Progenitor cell of endocrine pancreas (in vitro differentiated cells): ENCODE measurements around the gene PARK7. TPM values are rescaled to one million over a fixed set of nuclear protein-coding genes. Genes with fewer than 3 reads are reported as not detected.
A peak's percentile ranks its signal among the peaks of the same experiment; 100 is the strongest.

Experiments
- DNase-seq: peaks from one replicate; pipeline ENCODE4 v3.0.0; 2021; ENCODE audit warnings: low spot score; ENCODE audit not compliant: unreplicated experiment
- H3K27ac Mint-ChIP-seq: 2 replicates; pipeline ENCODE4 v1.8.0; 2021; ENCODE audit warnings: mild to moderate bottlenecking, moderate library complexity, mixed read lengths
- H3K27me3 Mint-ChIP-seq: 2 replicates; pipeline ENCODE4 v1.8.0; 2021; ENCODE audit warnings: mixed read lengths
- H3K36me3 Mint-ChIP-seq: 2 replicates; pipeline ENCODE4 v1.8.0; 2022; ENCODE audit warnings: mixed read lengths; ENCODE audit not compliant: insufficient read depth
- H3K4me1 Mint-ChIP-seq: 2 replicates; pipeline ENCODE4 v1.8.0; 2021; ENCODE audit warnings: low read depth, mixed read lengths
- H3K4me3 Mint-ChIP-seq: 2 replicates; pipeline ENCODE4 v1.8.0; 2021; ENCODE audit warnings: low read depth, mild to moderate bottlenecking, moderate library complexity, mixed read lengths
- H3K9me3 Mint-ChIP-seq: 2 replicates; pipeline ENCODE4 v1.8.0; 2021; ENCODE audit warnings: low read depth, mixed read lengths
- CTCF ChIP-seq: fragments of 200-600 bp; sonication (generic); IDR thresholded peaks from one replicate; pipeline ENCODE4 v1.5.0; 2021; ENCODE audit warnings: antibody characterized with exemption, mild to moderate bottlenecking; ENCODE audit not compliant: unreplicated experiment
- total RNA-seq: library from RNA; stranded (reverse); gene quantifications from 2 replicates; pipeline ENCODE4 v1.2.1, GENCODE V29; 2021

PARK7 gene
- total RNA-seq, 1 donor from 2014 or later, result 218 TPM

GRCh38 chr1:8009043-8010002, 47.8 kb downstream of the PARK7 start:
- Mint-ChIP-seq H3K4me3 (no peak overlapping the region), H3K4me1 (peaks cover 33% of the 10 kb centered on the region), H3K27ac (peak overlapping the region; percentile 79), H3K36me3 (peaks cover 35% of the 10 kb centered on the region), H3K27me3 (no peaks in the 10 kb centered on the region), H3K9me3 (no peaks in the 10 kb centered on the region)
- no peak for TF ChIP-seq CTCF
- DNase-seq, result no peak

GRCh38 chr1:8010080-8010664, 48.7 kb downstream of the PARK7 start:
- no peak for DNase-seq
- peak overlapping the region; percentile 63 for H3K27ac Mint-ChIP-seq
- H3K36me3 Mint-ChIP-seq, result peaks cover 37% of the 10 kb centered on the region
- no peaks in the 10 kb centered on the region for H3K9me3 Mint-ChIP-seq
- no peak for TF ChIP-seq CTCF
- no peaks in the 10 kb centered on the region for H3K27me3 Mint-ChIP-seq
- no peak overlapping the region for H3K4me3 Mint-ChIP-seq
- H3K4me1 Mint-ChIP-seq, result peaks cover 28% of the 10 kb centered on the region

- Mint-ChIP-seq H3K27ac (peak overlapping the region; percentile 52), H3K36me3 (peaks cover 40% of the 10 kb centered on the region), H3K9me3 (no peaks in the 10 kb centered on the region), H3K4me3 (no peak overlapping the region), H3K4me1 (peaks cover 29% of the 10 kb centered on the region), H3K27me3 (no peaks in the 10 kb centered on the region)
- no peak for TF ChIP-seq CTCF
- DNase-seq, result no peak
Measured at GRCh38 chr1:8011016-8011415, 49.5 kb downstream of the PARK7 start.

- Mint-ChIP-seq H3K27ac (peak overlapping the region; percentile 3), H3K4me3 (no peak overlapping the region), H3K9me3 (no peaks in the 10 kb centered on the region), H3K4me1 (peaks cover 28% of the 10 kb centered on the region), H3K27me3 (no peaks in the 10 kb centered on the region), H3K36me3 (peaks cover 40% of the 10 kb centered on the region)
- no peak for TF ChIP-seq CTCF
- DNase-seq, result no peak
Measured at GRCh38 chr1:8011923-8012858, 50.7 kb downstream of the PARK7 start.

- DNase-seq, result no peak
- Mint-ChIP-seq H3K27ac (no peak overlapping the region), H3K36me3 (peaks cover 40% of the 10 kb centered on the region), H3K27me3 (no peaks in the 10 kb centered on the region), H3K4me1 (peaks cover 34% of the 10 kb centered on the region), H3K4me3 (no peak overlapping the region), H3K9me3 (no peaks in the 10 kb centered on the region)
- no peak for TF ChIP-seq CTCF
Measured at GRCh38 chr1:8012955-8013354, 51.4 kb downstream of the PARK7 start.
